Measurements from ENCODE around the gene PLPP3.

Gene PLPP3

GRCh38 chr1:56545711-56546110 lies 33.7 kb downstream of the PLPP3 start:
- no peak for DNase-seq

- DNase-seq = no peak
Measured at GRCh38 chr1:56543783-56544612, 35.4 kb downstream of the PLPP3 start.

- no peak for DNase-seq
Measured at GRCh38 chr1:56542651-56543050, 36.7 kb downstream of the PLPP3 start.

- DNase-seq = no peak
Measured at GRCh38 chr1:56541408-56541807, 38.0 kb downstream of the PLPP3 start.

- no peak for DNase-seq
Measured at GRCh38 chr1:56540467-56540866, 38.9 kb downstream of the PLPP3 start.

- no peak for DNase-seq
Measured at GRCh38 chr1:56539520-56539931, 39.8 kb downstream of the PLPP3 start.

- no peak for DNase-seq
Measured at GRCh38 chr1:56538532-56538931, 40.8 kb downstream of the PLPP3 start.

GRCh38 chr1:56537660-56538059 lies 41.7 kb downstream of the PLPP3 start:
- DNase-seq = no peak

GRCh38 chr1:56535939-56536338 lies 43.4 kb downstream of the PLPP3 start:
- no peak for DNase-seq

- no peak for DNase-seq
Measured at GRCh38 chr1:56535362-56535761, 44.0 kb downstream of the PLPP3 start.

GRCh38 chr1:56534130-56534651 lies 45.2 kb downstream of the PLPP3 start:
- DNase-seq = no peak

GRCh38 chr1:56533621-56534020 lies 45.7 kb downstream of the PLPP3 start:
- DNase-seq = no peak

GRCh38 chr1:56533197-56533596 lies 46.2 kb downstream of the PLPP3 start:
- no peak for DNase-seq

- no peak for DNase-seq
Measured at GRCh38 chr1:56532350-56532683, 47.0 kb downstream of the PLPP3 start.

- no peak for DNase-seq
Measured at GRCh38 chr1:56531624-56532349, 47.6 kb downstream of the PLPP3 start.

- DNase-seq = no peak
Measured at GRCh38 chr1:56529801-56530200, 49.6 kb downstream of the PLPP3 start.

GRCh38 chr1:56527548-56528302 lies 51.6 kb downstream of the PLPP3 start:
- DNase-seq = no peak

- DNase-seq = no peak
Measured at GRCh38 chr1:56526571-56527174, 52.7 kb downstream of the PLPP3 start.

GRCh38 chr1:56525489-56526041 lies 53.8 kb downstream of the PLPP3 start:
- peak in 1 of 5 experiments; percentile 8 for DNase-seq

- DNase-seq = no peak
Measured at GRCh38 chr1:56524263-56524662, 55.1 kb downstream of the PLPP3 start.

- no peak for DNase-seq
Measured at GRCh38 chr1:56522680-56523079, 56.7 kb downstream of the PLPP3 start.

GRCh38 chr1:56520016-56520601 lies 59.3 kb downstream of the PLPP3 start:
- DNase-seq = no peak
